ENCODE results near the gene GXYLT2.

Gene GXYLT2

DNA sequence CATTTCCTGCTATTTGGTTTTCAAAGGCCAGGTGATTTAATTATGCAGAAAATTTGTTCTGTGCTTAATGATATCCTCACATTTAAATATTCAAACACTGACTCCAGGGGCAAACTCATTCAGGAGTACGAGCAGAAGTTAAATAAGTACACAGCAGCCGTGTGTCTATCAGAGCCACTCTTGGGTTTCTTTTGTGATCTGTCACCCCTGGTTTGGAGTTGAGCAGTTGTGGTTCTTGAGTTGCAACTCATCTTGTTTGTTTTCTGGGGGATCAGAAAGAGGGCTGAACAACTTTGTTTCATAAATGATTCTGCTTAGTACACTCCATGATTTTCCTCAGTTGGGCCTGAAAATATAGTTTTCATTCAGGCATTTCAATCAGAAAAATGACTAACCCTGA, 83.1 kb downstream of the GXYLT2 start:
- no peaks in the 10 kb centered on the region for H3K36me3 ChIP-seq (ENCODE audit: control insufficient read depth in 1 of 2, insufficient read depth in 2 of 2, low read length in 2 of 2)

DNA sequence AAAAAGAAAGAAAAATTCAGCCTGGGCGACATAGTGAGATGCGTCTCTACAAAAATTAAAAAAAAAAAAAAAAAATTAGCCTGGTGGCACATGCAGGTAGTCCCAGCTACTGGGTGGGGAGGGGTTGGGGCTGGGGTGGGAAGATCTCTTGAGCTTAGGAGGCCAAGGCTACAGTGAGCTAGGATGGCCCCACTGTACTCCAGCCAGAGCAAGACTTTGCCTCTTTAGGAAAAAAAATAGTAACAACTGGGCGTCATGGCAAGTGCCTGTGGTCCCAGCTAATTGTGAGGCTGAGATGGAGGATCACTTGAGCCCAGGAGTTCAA, 84.8 kb downstream of the GXYLT2 start:
- Histone ChIP-seq H3K9me3 (ENCODE audit: control insufficient read depth in 1 of 2, low read length in 2 of 2) (no peaks in the 10 kb centered on the region), H3K4me3 (ENCODE audit: low read depth in 1 of 2, low read length in 2 of 2) (no peak overlapping the region), H3K4me1 (ENCODE audit: control insufficient read depth in 1 of 2, insufficient read depth in 2 of 2, low read length in 2 of 2) (peaks cover 4 to 12% of the 10 kb centered on the region in 2 donors), H3K27me3 (ENCODE audit: control insufficient read depth in 1 of 2, insufficient read depth in 2 of 2, low read length in 2 of 2) (no peaks in the 10 kb centered on the region), H3K36me3 (ENCODE audit: control insufficient read depth in 1 of 2, insufficient read depth in 2 of 2, low read length in 2 of 2) (no peaks in the 10 kb centered on the region), H3K27ac (ENCODE audit: low read depth, low read length) (no peak overlapping the region), H3K9ac (ENCODE audit: low read depth in 1 of 2, low read length in 2 of 2) (no peak overlapping the region)

More for the DNA sequence above, 83.1 kb downstream of the GXYLT2 start:
- Histone ChIP-seq H3K4me1 (ENCODE audit: control insufficient read depth in 1 of 2, insufficient read depth in 2 of 2, low read length in 2 of 2) (peaks cover 9 to 12% of the 10 kb centered on the region in 2 donors), H3K4me3 (ENCODE audit: low read depth in 1 of 2, low read length in 2 of 2) (no peak overlapping the region), H3K9me3 (ENCODE audit: control insufficient read depth in 1 of 2, low read length in 2 of 2) (no peaks in the 10 kb centered on the region), H3K27ac (ENCODE audit: low read depth, low read length) (no peak overlapping the region), H3K9ac (ENCODE audit: low read depth in 1 of 2, low read length in 2 of 2) (no peak overlapping the region), H3K27me3 (ENCODE audit: control insufficient read depth in 1 of 2, insufficient read depth in 2 of 2, low read length in 2 of 2) (no peaks in the 10 kb centered on the region)

DNA sequence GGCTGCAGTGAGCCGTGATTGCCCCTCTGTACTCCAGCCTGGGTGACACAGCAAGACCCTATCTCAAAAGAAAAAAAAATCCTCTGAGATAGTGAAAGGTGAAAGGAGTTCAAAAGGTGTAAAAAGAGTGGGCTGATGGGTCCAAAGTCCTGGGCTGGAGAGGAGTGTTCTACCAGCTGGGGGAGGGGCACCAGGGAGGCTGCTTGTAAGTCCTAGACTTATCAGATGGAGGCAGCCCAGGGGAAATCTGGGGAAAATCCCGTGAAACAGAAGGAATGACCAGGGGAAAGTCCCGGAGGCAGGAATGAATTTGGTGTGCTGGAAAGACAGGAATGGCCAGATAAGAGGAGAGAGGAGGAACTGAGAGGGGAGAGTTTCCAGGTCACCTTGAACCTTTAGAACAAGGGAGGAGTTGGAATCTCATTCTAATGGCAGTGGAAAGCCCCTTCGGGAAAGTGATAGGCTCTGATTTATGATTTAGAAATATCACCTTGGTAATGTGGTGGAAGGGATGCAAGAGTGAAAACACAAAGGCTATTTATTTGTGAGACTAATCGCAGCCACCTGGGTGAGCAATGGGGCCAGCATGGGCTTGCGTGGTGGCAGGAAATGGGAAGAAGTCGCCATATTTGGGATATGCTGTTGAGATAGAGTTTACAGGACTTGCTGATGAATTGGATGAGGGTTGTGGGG, 85.3 kb downstream of the GXYLT2 start:
- H3K9me3 ChIP-seq (ENCODE audit: control insufficient read depth in 1 of 2, low read length in 2 of 2), result no peaks in the 10 kb centered on the region
- no peak overlapping the region for H3K9ac ChIP-seq (ENCODE audit: low read depth in 1 of 2, low read length in 2 of 2)
- peaks cover 4 to 9% of the 10 kb centered on the region in 2 donors for H3K4me1 ChIP-seq (ENCODE audit: control insufficient read depth in 1 of 2, insufficient read depth in 2 of 2, low read length in 2 of 2)
- H3K4me3 ChIP-seq (ENCODE audit: low read depth in 1 of 2, low read length in 2 of 2), result no peak overlapping the region
- H3K27ac ChIP-seq (ENCODE audit: low read depth, low read length), result no peak overlapping the region
- no peaks in the 10 kb centered on the region for H3K27me3 ChIP-seq (ENCODE audit: control insufficient read depth in 1 of 2, insufficient read depth in 2 of 2, low read length in 2 of 2)
- no peaks in the 10 kb centered on the region for H3K36me3 ChIP-seq (ENCODE audit: control insufficient read depth in 1 of 2, insufficient read depth in 2 of 2, low read length in 2 of 2)

DNA sequence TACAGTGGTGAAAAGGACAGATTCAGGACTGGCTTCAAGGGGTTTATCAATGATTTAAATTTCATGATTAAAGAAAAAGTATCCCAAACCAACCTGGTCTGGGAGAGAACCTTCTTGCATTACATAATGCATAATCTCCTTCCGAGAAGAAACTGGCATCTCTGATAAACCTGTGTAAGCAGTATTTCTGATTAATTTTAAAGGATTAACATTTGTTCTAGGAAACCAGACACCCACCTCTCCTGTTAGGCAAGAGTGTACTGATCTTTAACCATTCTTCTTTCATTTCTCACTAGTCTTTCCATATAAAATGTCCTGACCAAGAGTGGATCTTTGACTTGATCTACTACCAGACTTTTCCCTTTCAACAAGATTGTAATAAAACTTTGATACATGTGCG, 85.9 kb downstream of the GXYLT2 start:
- Histone ChIP-seq H3K27ac (ENCODE audit: low read depth, low read length) (no peak overlapping the region), H3K4me1 (ENCODE audit: control insufficient read depth in 1 of 2, insufficient read depth in 2 of 2, low read length in 2 of 2) (peaks cover 4 to 6% of the 10 kb centered on the region in 2 donors), H3K9ac (ENCODE audit: low read depth in 1 of 2, low read length in 2 of 2) (no peak overlapping the region), H3K36me3 (ENCODE audit: control insufficient read depth in 1 of 2, insufficient read depth in 2 of 2, low read length in 2 of 2) (no peaks in the 10 kb centered on the region), H3K9me3 (ENCODE audit: control insufficient read depth in 1 of 2, low read length in 2 of 2) (no peaks in the 10 kb centered on the region), H3K27me3 (ENCODE audit: control insufficient read depth in 1 of 2, insufficient read depth in 2 of 2, low read length in 2 of 2) (no peaks in the 10 kb centered on the region), H3K4me3 (ENCODE audit: low read depth in 1 of 2, low read length in 2 of 2) (no peak overlapping the region)

DNA sequence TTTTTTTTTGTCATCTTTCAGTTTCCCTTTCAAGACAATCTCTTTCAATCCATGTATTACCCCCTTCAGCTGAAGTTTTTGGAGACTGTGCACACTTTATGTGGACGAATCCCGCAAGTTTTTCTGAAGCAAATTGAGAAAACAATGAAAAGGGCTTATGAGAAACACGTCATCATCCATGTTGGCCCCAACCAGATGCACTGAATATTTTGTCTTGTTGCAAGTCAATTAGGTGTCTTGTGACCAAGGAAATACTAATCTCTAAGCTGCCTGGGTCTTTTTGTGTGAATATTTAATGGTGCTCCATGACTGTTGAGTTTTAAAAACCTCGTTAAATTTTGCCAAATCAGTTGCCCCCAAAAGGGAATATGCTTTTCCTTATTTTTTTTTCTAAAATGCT, 87.1 kb downstream of the GXYLT2 start:
- H3K9ac ChIP-seq (ENCODE audit: low read depth in 1 of 2, low read length in 2 of 2), result no peak overlapping the region
- no peak overlapping the region for H3K27ac ChIP-seq (ENCODE audit: low read depth, low read length)
- H3K36me3 ChIP-seq (ENCODE audit: control insufficient read depth in 1 of 2, insufficient read depth in 2 of 2, low read length in 2 of 2), result no peaks in the 10 kb centered on the region
- no peak overlapping the region for H3K4me3 ChIP-seq (ENCODE audit: low read depth in 1 of 2, low read length in 2 of 2)
- no peaks in the 10 kb centered on the region for H3K27me3 ChIP-seq (ENCODE audit: control insufficient read depth in 1 of 2, insufficient read depth in 2 of 2, low read length in 2 of 2)
- peaks cover 4 to 6% of the 10 kb centered on the region in 2 donors for H3K4me1 ChIP-seq (ENCODE audit: control insufficient read depth in 1 of 2, insufficient read depth in 2 of 2, low read length in 2 of 2)
- no peaks in the 10 kb centered on the region for H3K9me3 ChIP-seq (ENCODE audit: control insufficient read depth in 1 of 2, low read length in 2 of 2)

DNA sequence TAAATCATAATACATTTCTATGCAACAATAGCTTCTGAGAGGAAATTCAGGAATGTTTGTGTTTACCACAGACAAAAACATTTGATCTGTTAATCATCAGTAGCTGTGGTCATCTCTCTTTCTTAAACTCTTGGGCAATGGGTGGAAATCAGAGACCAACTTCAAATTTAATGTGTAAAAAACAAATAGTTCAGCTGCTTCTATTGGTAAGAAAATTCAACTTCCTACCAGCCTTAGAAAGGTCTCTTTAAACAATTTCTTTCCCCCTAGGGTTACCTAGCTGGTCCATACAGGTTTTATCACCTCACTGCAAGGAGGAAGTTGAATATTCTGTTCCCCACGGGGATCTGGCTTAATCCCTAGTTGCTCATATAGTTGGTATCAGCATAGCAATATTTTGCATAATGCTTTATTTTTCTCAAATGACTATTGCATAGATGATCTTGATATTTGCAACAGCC, 88.5 kb downstream of the GXYLT2 start:
- Histone ChIP-seq H3K27ac (ENCODE audit: low read depth, low read length) (no peak overlapping the region), H3K4me3 (ENCODE audit: low read depth in 1 of 2, low read length in 2 of 2) (no peak overlapping the region), H3K4me1 (ENCODE audit: control insufficient read depth in 1 of 2, insufficient read depth in 2 of 2, low read length in 2 of 2) (peaks cover 4 to 6% of the 10 kb centered on the region in 2 donors), H3K9me3 (ENCODE audit: control insufficient read depth in 1 of 2, low read length in 2 of 2) (no peaks in the 10 kb centered on the region), H3K36me3 (ENCODE audit: control insufficient read depth in 1 of 2, insufficient read depth in 2 of 2, low read length in 2 of 2) (no peaks in the 10 kb centered on the region), H3K9ac (ENCODE audit: low read depth in 1 of 2, low read length in 2 of 2) (no peak overlapping the region), H3K27me3 (ENCODE audit: control insufficient read depth in 1 of 2, insufficient read depth in 2 of 2, low read length in 2 of 2) (no peaks in the 10 kb centered on the region)

DNA sequence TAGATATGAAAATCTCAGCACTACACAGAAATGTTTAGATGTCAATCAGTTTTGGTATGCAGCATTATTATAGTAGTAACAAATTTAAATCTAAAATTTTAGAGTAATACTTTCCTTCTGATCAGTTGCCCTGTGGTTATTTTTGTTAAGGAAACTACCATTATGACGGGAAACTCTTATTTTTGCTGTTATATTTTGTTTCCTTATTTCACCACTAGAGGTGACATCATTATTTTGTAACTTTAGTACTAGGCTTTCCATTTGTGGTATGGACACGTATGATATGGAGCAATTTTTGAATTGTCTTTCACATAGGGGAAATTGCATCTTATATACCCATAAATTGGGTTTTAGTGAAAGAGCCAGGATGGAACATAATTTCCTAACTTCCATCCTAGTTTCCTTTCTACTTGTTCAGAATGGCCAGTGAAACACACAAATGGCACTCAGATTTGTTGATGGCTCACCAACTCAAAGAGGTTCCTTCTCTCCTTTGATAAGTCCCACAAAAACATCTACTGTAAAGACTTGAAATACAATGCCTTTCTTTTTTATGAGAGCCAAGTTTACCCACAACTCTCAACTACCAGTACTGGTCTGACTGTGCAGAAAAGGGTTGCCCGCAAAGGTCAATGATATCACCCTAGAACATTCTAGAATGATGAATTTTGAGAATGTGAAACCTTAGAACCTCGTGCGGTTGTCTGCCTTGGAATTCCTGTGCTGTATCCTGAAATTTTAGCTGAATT, 89.4 kb downstream of the GXYLT2 start:
- Histone ChIP-seq H3K36me3 (ENCODE audit: control insufficient read depth in 1 of 2, insufficient read depth in 2 of 2, low read length in 2 of 2) (no peaks in the 10 kb centered on the region), H3K27ac (ENCODE audit: low read depth, low read length) (no peak overlapping the region), H3K4me1 (ENCODE audit: control insufficient read depth in 1 of 2, insufficient read depth in 2 of 2, low read length in 2 of 2) (peaks cover 4 to 6% of the 10 kb centered on the region in 2 donors), H3K9ac (ENCODE audit: low read depth in 1 of 2, low read length in 2 of 2) (no peak overlapping the region), H3K27me3 (ENCODE audit: control insufficient read depth in 1 of 2, insufficient read depth in 2 of 2, low read length in 2 of 2) (no peaks in the 10 kb centered on the region), H3K4me3 (ENCODE audit: low read depth in 1 of 2, low read length in 2 of 2) (no peak overlapping the region), H3K9me3 (ENCODE audit: control insufficient read depth in 1 of 2, low read length in 2 of 2) (no peaks in the 10 kb centered on the region)

DNA sequence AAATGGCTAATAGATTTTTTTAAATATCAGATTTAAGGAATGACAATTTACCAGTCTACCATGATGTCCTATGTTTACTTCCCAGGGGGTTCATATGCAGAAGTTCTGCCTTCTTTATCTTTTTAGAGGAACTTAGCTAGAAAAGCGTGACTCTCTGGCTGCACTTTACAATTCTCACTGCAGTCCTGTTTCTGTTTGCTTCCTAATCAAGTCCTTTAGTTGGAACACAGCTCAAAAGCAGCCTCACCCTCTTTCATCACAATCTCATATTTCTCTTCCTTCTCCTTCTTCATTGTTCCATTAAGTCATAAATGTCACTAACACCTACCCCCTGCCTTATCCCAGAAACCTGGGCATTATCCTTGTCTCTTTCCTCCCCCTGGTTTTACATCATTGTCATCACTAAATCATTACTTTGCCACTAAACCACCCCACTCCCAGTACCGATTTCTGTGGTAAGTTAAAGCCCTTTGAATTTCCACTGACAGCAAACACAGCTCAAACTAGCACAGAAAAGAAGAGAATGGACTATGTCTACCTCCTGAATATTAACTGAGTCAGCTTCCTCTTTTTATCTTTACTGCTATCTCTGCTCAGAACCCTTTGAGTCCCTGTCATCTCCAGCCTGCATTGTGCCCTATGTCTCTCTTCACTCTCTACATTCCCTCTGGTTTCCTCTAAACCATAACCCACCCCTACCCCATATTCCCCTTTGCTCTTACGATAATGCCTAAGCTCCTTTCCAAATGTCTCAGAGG, 94.9 kb downstream of the GXYLT2 start:
- Histone ChIP-seq H3K4me3 (ENCODE audit: low read depth in 1 of 2, low read length in 2 of 2) (no peak overlapping the region), H3K27ac (ENCODE audit: low read depth, low read length) (no peak overlapping the region), H3K27me3 (ENCODE audit: control insufficient read depth in 1 of 2, insufficient read depth in 2 of 2, low read length in 2 of 2) (no peaks in the 10 kb centered on the region), H3K9ac (ENCODE audit: low read depth in 1 of 2, low read length in 2 of 2) (no peak overlapping the region), H3K9me3 (ENCODE audit: control insufficient read depth in 1 of 2, low read length in 2 of 2) (peaks cover 0 to 5% of the 10 kb centered on the region in 2 donors), H3K36me3 (ENCODE audit: control insufficient read depth in 1 of 2, insufficient read depth in 2 of 2, low read length in 2 of 2) (no peaks in the 10 kb centered on the region), H3K4me1 (ENCODE audit: control insufficient read depth in 1 of 2, insufficient read depth in 2 of 2, low read length in 2 of 2) (no peaks in the 10 kb centered on the region)

DNA sequence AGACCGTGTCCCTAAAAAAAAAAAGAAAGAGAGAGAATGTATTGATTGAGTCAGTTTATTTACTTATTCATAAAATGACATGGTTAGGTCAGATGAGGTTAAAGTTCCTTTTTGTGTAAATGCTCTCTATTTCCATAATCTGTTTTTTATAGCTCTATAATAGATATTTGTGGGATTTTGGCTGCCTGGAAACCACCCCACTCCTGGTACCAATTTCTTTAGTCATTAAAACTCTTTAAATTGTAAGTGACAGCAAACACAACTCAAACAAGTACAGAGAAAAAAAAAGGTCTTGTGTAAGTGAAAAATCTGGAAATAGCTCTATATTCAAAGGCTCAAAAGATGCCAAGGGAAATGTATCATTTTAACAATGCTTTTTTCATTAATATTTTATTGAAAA, 97.7 kb downstream of the GXYLT2 start:
- no peak overlapping the region for H3K27ac ChIP-seq (ENCODE audit: low read depth, low read length)
- no peaks in the 10 kb centered on the region for H3K27me3 ChIP-seq (ENCODE audit: control insufficient read depth in 1 of 2, insufficient read depth in 2 of 2, low read length in 2 of 2)
- no peak overlapping the region for H3K4me3 ChIP-seq (ENCODE audit: low read depth in 1 of 2, low read length in 2 of 2)

More for the DNA sequence above, 97.7 kb downstream of the GXYLT2 start:
- no peaks in the 10 kb centered on the region for H3K36me3 ChIP-seq (ENCODE audit: control insufficient read depth in 1 of 2, insufficient read depth in 2 of 2, low read length in 2 of 2)
- H3K9ac ChIP-seq (ENCODE audit: low read depth in 1 of 2, low read length in 2 of 2), result no peak overlapping the region
- H3K9me3 ChIP-seq (ENCODE audit: control insufficient read depth in 1 of 2, low read length in 2 of 2), result peaks cover 0 to 5% of the 10 kb centered on the region in 2 donors
- H3K4me1 ChIP-seq (ENCODE audit: control insufficient read depth in 1 of 2, insufficient read depth in 2 of 2, low read length in 2 of 2), result no peaks in the 10 kb centered on the region
